Measurements from ENCODE around the gene TNFRSF12A. TPM values are rescaled to one million over a fixed set of nuclear protein-coding genes. Genes with fewer than 3 reads are reported as not detected.

TNFRSF12A gene
- total and polyA plus RNA-seq, 10 of the 15 experiments (the other 5 are each of a cell fraction or from before 2014, with no cell fraction given) = 0.35 to 1.7 (median 1.2) TPM; not detected in 2

- Histone ChIP-seq H3K36me3 (ENCODE audit: control insufficient read depth in 2 of 2, insufficient read depth in 2 of 2, low read length in 1 of 2) (peaks cover 4 to 7% of the 10 kb centered on the region in 2 experiments; a peak in 3 of 4 replicates), H3K9me3 (replicated peaks; ENCODE audit: control insufficient read depth, insufficient read depth, low read length) (no peaks in the 10 kb centered on the region), H3K79me2 (ENCODE audit: control insufficient read depth, insufficient read depth, low read length) (no peaks in the 10 kb centered on the region), H2AFZ (ENCODE audit: control insufficient read depth, low read depth, low read length) (no peak overlapping the region), H3K9ac (ENCODE audit: control insufficient read depth, insufficient read depth, low read length) (no peak overlapping the region), H3K4me1 (ENCODE audit: control insufficient read depth, insufficient read depth, low read length) (peaks cover 25% of the 10 kb centered on the region), H3K4me2 (ENCODE audit: control insufficient read depth, insufficient read depth) (peak overlapping the region; percentile 83), H3K4me3 (peak overlapping the region; percentile 87), H3K27ac (ENCODE audit: control insufficient read depth, insufficient read depth) (no peak overlapping the region), H3K27me3 (replicated peaks in 1 of 2; ENCODE audit: control insufficient read depth in 2 of 2, insufficient read depth in 2 of 2, low read length in 1 of 2) (no peaks in the 10 kb centered on the region), H4K20me1 (ENCODE audit: control insufficient read depth, insufficient read depth) (no peaks in the 10 kb centered on the region)
- TF ChIP-seq PML (IDR thresholded peaks at IDR 0.05; ENCODE audit: low read length) (no peak), PAX5 (IDR thresholded peaks at IDR 0.05; ENCODE audit: borderline replicate concordance, low read depth, low read length) (no peak), RELA (IDR thresholded peaks at IDR 0.05; ENCODE audit: borderline replicate concordance, partially characterized antibody) (no peak), IKZF2 (IDR thresholded peaks at IDR 0.05) (0 out of 4 replicates have a peak, but pooled peaks of 1 of the 2 experiments have one; percentile 11), SMAD5 (IDR thresholded peaks at IDR 0.05; ENCODE audit: low read depth) (no peak), RAD21 (IDR thresholded peaks at IDR 0.05; ENCODE audit: insufficient read depth, low read depth, low read length) (no peak), MEF2B (IDR thresholded peaks at IDR 0.05; ENCODE audit: partially characterized antibody, poor library complexity, severe bottlenecking) (peak; percentile 68), POLR2A (IDR thresholded peaks at IDR 0.05; ENCODE audit: low read depth, low read length) (0 out of 2 replicates have a peak, but pooled peaks have one; percentile 23), SP1 (IDR thresholded peaks at IDR 0.05; ENCODE audit: low read depth, low read length) (no peak), YY1 (IDR thresholded peaks at IDR 0.05; ENCODE audit: low read depth, low read length) (0 out of 2 replicates have a peak, but pooled peaks have one; percentile 19), PKNOX1 (IDR thresholded peaks at IDR 0.05) (peak; percentile 67; the same call in 1 of the 2 replicates), FOS (IDR thresholded peaks at IDR 0.05; ENCODE audit: borderline replicate concordance, extremely low read depth, insufficient read length) (no peak)
- BruUV-seq (replicated peaks) = TSS peak; percentile 90
- RAD21 ChIA-PET (ENCODE audit: unreplicated experiment) = interaction anchor here (0.6 to 4.4 kb wide), 4 partner anchors 9 to 36 kb away, joined by 3 to 34 read pairs (median 6); no protein-coding TSS in a partner anchor
- SMC1A ChIA-PET (ENCODE audit: uncharacterized antibody, unreplicated experiment) = interaction anchor here (0.7 to 10.1 kb wide), 5 partner anchors 9 to 107 kb away, joined by 3 to 91 read pairs (median 4); no protein-coding TSS in a partner anchor
- 48% methylated on average over 8 of the region's 8 CpGs for WGBS (ENCODE audit: insufficient coverage, insufficient replicate concordance, low lambda C conversion rate, missing lambda C conversion rate)
- POLR2A ChIA-PET = interaction anchor here (0.5 to 2.4 kb wide), 6 partner anchors 16 to 127 kb away, joined by 3 to 7 read pairs (median 4); partner anchors contain the start of gene ZNF213
- no peak for FAIRE-seq
- DNase-seq (ENCODE audit: low read depth, low spot score) = no peak
- intact Hi-C loops (cut with micrococcal nuclease; ENCODE audit: unreplicated experiment) = no loop called here
- in situ Hi-C loops (cut with MboI) = no loop called here
- CTCF ChIA-PET = interaction anchor here (0.7 to 18.2 kb wide), 10 partner anchors 8 to 1328 kb away, joined by 3 to 421 read pairs (median 6); no protein-coding TSS in a partner anchor
- ATAC-seq = peak; percentile 14
Observed at GRCh38 chr16:3022684-3023414, 2.7 kb downstream of the TNFRSF12A start.
